IMR-90 (cell line): ENCODE results near the gene SUDS3. TPM values are rescaled to one million over a fixed set of nuclear protein-coding genes. Genes with fewer than 3 reads are reported as not detected.

ENCODE experiments used
- ATAC-seq: fragments of 200-7000 bp; cut with Tn5 transposase; 2 replicates; pipeline ENCODE4 v1.9.1; 2020; ENCODE audit warnings: low read depth, mild to moderate bottlenecking, moderate library complexity
- BruUV-seq: library from RNA; stranded (reverse); fragments of 400-500 nt; replicated peaks from 2 replicates; lab custom pipeline; 2021; lab: Mats Ljungman, UMichigan
- CTCF ChIA-PET: fragments of 300-600 bp; formaldehyde crosslinking; extraction: SDS; loops from one replicate; lab custom pipeline; 2021; ENCODE audit warnings: antibody characterized with exemption; lab: Yijun Ruan, JAX
- POLR2A ChIA-PET: fragments of 300-600 bp; sonication (Branson Sonifier 250); formaldehyde crosslinking; loops from one replicate; lab custom pipeline; 2022; ENCODE audit warnings: antibody characterized with exemption; ENCODE audit not compliant: unreplicated experiment; lab: Charles Lee
- DNase-seq: peaks from one replicate; pipeline ENCODE4 v3.0.0; 2013
- H2AFZ ChIP-seq: replicated peaks from 2 replicates; pipeline ENCODE3; 2013; ENCODE audit warnings: low read length, mild to moderate bottlenecking; ENCODE audit not compliant: poor library complexity
- H2AK5ac ChIP-seq: 2 replicates; pipeline ENCODE4 v1.6.1; 2013; ENCODE audit warnings: low read depth, low read length, inconsistent platforms
- H2AK9ac ChIP-seq: replicated peaks from 2 replicates; pipeline ENCODE3; 2013; ENCODE audit warnings: mild to moderate bottlenecking, low read depth, low read length, moderate library complexity; ENCODE audit not compliant: poor library complexity
- H2BK120ac ChIP-seq: 2 replicates; pipeline ENCODE4 v1.6.1; 2013; ENCODE audit warnings: low read depth, low read length, inconsistent platforms
- H2BK15ac ChIP-seq: 3 replicates; pipeline ENCODE4 v1.6.1; 2013; ENCODE audit warnings: low read depth, low read length, inconsistent platforms
- H2BK20ac ChIP-seq: 2 replicates; pipeline ENCODE4 v1.6.1; 2013; ENCODE audit warnings: low read depth, mild to moderate bottlenecking, inconsistent platforms, low read length, moderate library complexity
- H2BK5ac ChIP-seq: 2 replicates; pipeline ENCODE4 v1.6.1; 2013; ENCODE audit warnings: mild to moderate bottlenecking, low read depth, low read length, inconsistent platforms; ENCODE audit not compliant: poor library complexity, severe bottlenecking
- H3K14ac ChIP-seq: replicated peaks from 2 replicates; pipeline ENCODE4 v1.6.1; 2013; ENCODE audit warnings: low read depth, low read length, inconsistent platforms
- H3K18ac ChIP-seq: 2 replicates; pipeline ENCODE4 v1.6.1; 2013; ENCODE audit warnings: low read depth, low read length, control low read depth
- H3K23ac ChIP-seq: 2 replicates; pipeline ENCODE4 v1.6.1; 2013; ENCODE audit warnings: low read depth, low read length, inconsistent platforms
- H3K27ac ChIP-seq: 2 replicates; pipeline ENCODE4 v1.5.1; 2013; ENCODE audit warnings: mild to moderate bottlenecking, control low read depth, low read length; ENCODE audit not compliant: insufficient read depth
- H3K27me3 ChIP-seq: 2 replicates; pipeline ENCODE4 v1.6.1; 2013; ENCODE audit warnings: low read length; ENCODE audit not compliant: control insufficient read depth, insufficient read depth
- H3K36me3 ChIP-seq: 2 replicates; pipeline ENCODE4 v1.6.1; 2013; ENCODE audit warnings: low read length, mixed read lengths; ENCODE audit not compliant: control insufficient read depth, insufficient read depth
- H3K4ac ChIP-seq: 2 replicates; pipeline ENCODE4 v1.6.1; 2013; ENCODE audit warnings: low read depth, low read length, inconsistent platforms
- H3K4me1 ChIP-seq: 2 replicates; pipeline ENCODE4 v1.6.1; 2013; ENCODE audit warnings: low read length, mixed read lengths; ENCODE audit not compliant: control insufficient read depth, insufficient read depth
- H3K4me2 ChIP-seq: 2 replicates; pipeline ENCODE4 v1.6.1; 2013; ENCODE audit warnings: low read depth, mild to moderate bottlenecking, control low read depth, low read length, moderate library complexity
- H3K4me3 ChIP-seq: 2 replicates; pipeline ENCODE4 v1.5.1; 2013; ENCODE audit warnings: low read depth, mild to moderate bottlenecking, control low read depth, low read length, moderate library complexity; ENCODE audit not compliant: insufficient read depth
- H3K56ac ChIP-seq: 2 replicates; pipeline ENCODE4 v1.6.1; 2013; ENCODE audit warnings: low read length, inconsistent platforms; ENCODE audit not compliant: insufficient read depth; ENCODE audit errors: extremely low read depth
- H3K79me1 ChIP-seq, 2 experiments: 2 replicates each; pipeline ENCODE4 v1.6.1; 2013; ENCODE audit warnings: low read length in 2 of 2, inconsistent platforms in 1 of 2, low read depth in 1 of 2
- H3K9ac ChIP-seq: 2 replicates; pipeline ENCODE4 v1.6.1; 2013; ENCODE audit warnings: low read depth, low read length, control low read depth
- H3K9me1 ChIP-seq: 2 replicates; pipeline ENCODE4 v1.6.1; 2013; ENCODE audit warnings: low read length, inconsistent platforms; ENCODE audit not compliant: insufficient read depth
- H3K9me3 ChIP-seq: 2 replicates; pipeline ENCODE4 v1.6.1; 2013; ENCODE audit warnings: low read length; ENCODE audit not compliant: control insufficient read depth, insufficient read depth
- H4K20me1 ChIP-seq: 2 replicates; pipeline ENCODE4 v1.6.1; 2013; ENCODE audit warnings: low read length, inconsistent platforms; ENCODE audit not compliant: insufficient read depth
- H4K5ac ChIP-seq: 2 replicates; pipeline ENCODE4 v1.6.1; 2013; ENCODE audit warnings: mild to moderate bottlenecking, low read depth, low read length, control low read depth
- H4K8ac ChIP-seq, 2 experiments: 2 replicates each; pipeline ENCODE4 v1.6.1; 2013; ENCODE audit warnings: low read depth in 2 of 2, low read length in 2 of 2, control low read depth in 1 of 2, inconsistent platforms in 1 of 2
- H4K91ac ChIP-seq: 2 replicates; pipeline ENCODE4 v1.6.1; 2013; ENCODE audit warnings: low read depth, low read length, inconsistent platforms; ENCODE audit not compliant: insufficient read depth
- CEBPB ChIP-seq: IDR thresholded peaks from 2 replicates; pipeline ENCODE4 v1.6.1; 2012; ENCODE audit warnings: low read depth, low read length, improper control_type of control experiment
- MAZ ChIP-seq: IDR thresholded peaks from 2 replicates; pipeline ENCODE4 v1.6.1; 2012; ENCODE audit warnings: low read depth, mild to moderate bottlenecking, low read length, improper control_type of control experiment, moderate library complexity, borderline replicate concordance
- SMC3 ChIP-seq: fragments of 150-350 bp; IDR thresholded peaks from 2 replicates; pipeline ENCODE4 v1.6.1; 2016; ENCODE audit warnings: low read depth, mild to moderate bottlenecking, antibody characterized with exemption, low read length, moderate library complexity
- WGBS, 2 experiments: methylation state at CpG; one replicate each; pipeline versions ENCODE4 v1.1.5 to v1.1.7; 2013; ENCODE audit warnings: missing lambda C conversion rate in 2 of 2; ENCODE audit not compliant: insufficient read length in 1 of 2; ENCODE audit errors: extremely low coverage in 2 of 2; 5-methylcytosine and 5-hydroxymethylcytosine counted together
- dilution Hi-C: fragments of 300-500 bp; cut with HindIII; formaldehyde crosslinking; loops from one replicate; pipeline ENCODE4 v1.14.3; 2018; ENCODE audit warnings: low sequenced_read_pairs; ENCODE audit not compliant: unreplicated experiment
- in situ Hi-C: fragments of 300-500 bp; cut with MboI; formaldehyde crosslinking; loops from 3 replicates; pipeline ENCODE4 v1.14.3; 2019; ENCODE audit warnings: low sequenced_read_pairs, inconsistent platforms, mixed read lengths
- intact Hi-C: fragments of 100-400 bp; cut with micrococcal nuclease; formaldehyde crosslinking; loops from 2 replicates; pipeline ENCODE4 v1.10.0; 2022
- polyA plus RNA-seq, 3 experiments: library from polyadenylated mRNA; depleted of rRNA; stranded (reverse); fragments of >200 nt; gene quantifications; 2 replicates each; pipeline ENCODE4 v1.2.3, GENCODE V29; 2012; ENCODE audit warnings: low replicate concordance in 1 of 3
- total RNA-seq: library from RNA; depleted of rRNA; stranded (reverse); fragments of >200 nt; gene quantifications from 2 replicates; pipeline ENCODE4 v1.2.3, GENCODE V29; 2012

Gene SUDS3
- total and polyA plus RNA-seq, 2 of the 4 experiments (the other 2 are of a cell fraction) = 13.4 to 13.8 TPM

DNA sequence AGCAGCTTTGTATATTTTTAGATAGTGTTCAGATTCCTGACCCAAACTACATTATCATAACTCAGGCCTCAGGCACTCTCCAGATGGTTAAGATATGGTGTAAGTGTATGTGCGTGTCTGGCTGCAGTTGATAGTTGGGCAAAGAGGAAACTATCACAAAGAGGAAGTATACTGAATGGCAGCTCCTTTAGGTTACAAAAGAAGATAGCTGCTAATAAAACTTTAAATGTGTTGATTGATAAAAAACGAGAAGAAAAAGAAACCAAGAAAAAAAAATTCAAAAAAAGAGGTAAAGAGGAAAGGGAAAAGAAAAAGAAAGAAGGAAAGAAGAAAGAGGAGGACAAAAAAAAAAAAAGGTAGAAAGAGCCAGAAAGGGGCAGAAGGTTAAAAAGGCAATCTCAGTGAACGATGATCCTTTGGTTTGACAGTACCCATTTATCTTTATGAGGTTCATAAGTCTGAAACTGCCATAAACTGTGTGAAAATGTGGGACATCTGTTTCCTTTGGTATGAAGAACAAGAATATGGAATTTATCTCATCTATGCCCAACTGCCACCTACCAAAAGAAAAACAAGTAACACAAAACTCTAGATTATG lies 45.8 kb upstream of the SUDS3 start:
- H3K9me3 ChIP-seq = no peaks in the 10 kb centered on the region
- TF ChIP-seq CEBPB (peak; percentile 59), MAZ (no peak), SMC3 (no peak)
- no peak overlapping the region for H3K4me3 ChIP-seq
- peak overlapping the region; percentile 47; the same call in 1 of the 2 replicates for H3K56ac ChIP-seq
- H3K79me1 ChIP-seq = peaks cover 6 to 45% of the 10 kb centered on the region in 2 experiments; a peak in 3 of 4 replicates
- 14% methylated on average over 1 of the region's 3 CpGs; no CpG with 5 or more reads in 1 of the 2 experiments for WGBS, 2 experiments
- peak overlapping the region; percentile 40 for H3K4me2 ChIP-seq
- POLR2A ChIA-PET = interaction anchor here (0.8 kb wide), 1 partner anchor 141 kb away, joined by 20 read pairs; no protein-coding TSS in a partner anchor
- peak overlapping the region; percentile 61; the same call in 1 of the 3 replicates for H2BK15ac ChIP-seq
- H3K14ac ChIP-seq = peak overlapping the region; percentile 77; the same call in 1 of the 2 replicates
- H2AK5ac ChIP-seq = peak overlapping the region; percentile 53; the same call in 1 of the 2 replicates
- CTCF ChIA-PET = interaction anchor here (1.0 kb wide), 1 partner anchor 12 kb away, joined by 3 read pairs; no protein-coding TSS in a partner anchor
- H4K8ac ChIP-seq = peak overlapping the region; percentile 4 to 93; a peak in 3 of 4 replicates
- peak overlapping the region; percentile 94 for H2BK20ac ChIP-seq
- no peak overlapping the region for H2AFZ ChIP-seq
- in situ Hi-C loops (no loop called here), dilution Hi-C loops (no loop called here), intact Hi-C loops (loop anchor here (5.0 kb wide), 1 partner anchor 42 kb away; the partner anchor contains the start of gene TAOK3)
- no peaks in the 10 kb centered on the region for H4K20me1 ChIP-seq
- H4K5ac ChIP-seq = peak overlapping the region; percentile 78; the same call in 1 of the 2 replicates
- no peak overlapping the region for H2AK9ac ChIP-seq
- H3K9me1 ChIP-seq = no peaks in the 10 kb centered on the region; the same call in none of the 2 replicates
- H3K9ac ChIP-seq = no peak overlapping the region; the same call in 1 of the 2 replicates
- DNase-seq (peak; percentile 89), ATAC-seq (peak; percentile 85)
- BruUV-seq = no TSS peak
- H3K36me3 ChIP-seq = no peaks in the 10 kb centered on the region
- peak overlapping the region; percentile 89 for H2BK120ac ChIP-seq
- H3K27ac ChIP-seq = peak overlapping the region; percentile 59; the same call in 1 of the 2 replicates
- H3K27me3 ChIP-seq = no peaks in the 10 kb centered on the region
- peak overlapping the region; percentile 73 for H4K91ac ChIP-seq
- H3K23ac ChIP-seq = peak overlapping the region; percentile 90
- H3K18ac ChIP-seq = peak overlapping the region; percentile 89
- peak overlapping the region; percentile 87; the same call in 1 of the 2 replicates for H3K4ac ChIP-seq
- H2BK5ac ChIP-seq = peak overlapping the region; percentile 99
- H3K4me1 ChIP-seq = peaks cover 15% of the 10 kb centered on the region
